G401.6 (cell line): ENCODE measurements around the gene PXT1.
"Not testable (repeated sequence)": the region's sequence is repeated elsewhere in the genome, so short reads cannot be mapped to it uniquely, and the experiment has no call there.

Source experiments
- FAIRE-seq: peaks from 2 replicates; lab custom pipeline; 2012; peaks lifted over from hg19 to GRCh38; lab: Jason Lieb, UNC

Gene PXT1

GRCh38 chr6:36442671-36443470 is at the start of gene PXT1, which contains the start of gene KCTD20:
TSS of gene PXT1 (minus strand) at chr6:36442854. CDS start at chr6:36426082, 16,772 bp downstream.
TSS of gene KCTD20 (plus strand) at chr6:36443000. CDS start at chr6:36470098, 27,098 bp downstream.
- no peak for FAIRE-seq

GRCh38 chr6:36492092-36492491 is 49.4 kb upstream of the PXT1 start:
- FAIRE-seq = no peak

- no peak for FAIRE-seq
Measured at GRCh38 chr6:36491378-36491965, 48.8 kb upstream of the PXT1 start.

GRCh38 chr6:36489426-36489825 is 46.8 kb upstream of the PXT1 start:
- no peak for FAIRE-seq

GRCh38 chr6:36488221-36488620 is 45.6 kb upstream of the PXT1 start:
- no peak for FAIRE-seq

GRCh38 chr6:36487698-36488097 is 45.0 kb upstream of the PXT1 start:
- no peak for FAIRE-seq

- FAIRE-seq = no peak
Measured at GRCh38 chr6:36484736-36485135, 42.1 kb upstream of the PXT1 start.

GRCh38 chr6:36483326-36483725 is 40.7 kb upstream of the PXT1 start:
- not testable (repeated sequence) for FAIRE-seq

- no peak for FAIRE-seq
Measured at GRCh38 chr6:36479256-36479655, 36.6 kb upstream of the PXT1 start.

GRCh38 chr6:36478051-36478526 is 35.4 kb upstream of the PXT1 start:
- no peak for FAIRE-seq

- FAIRE-seq = no peak
Measured at GRCh38 chr6:36469946-36470345, 27.3 kb upstream of the PXT1 start.

GRCh38 chr6:36469148-36469661 is 26.6 kb upstream of the PXT1 start:
- no peak for FAIRE-seq

GRCh38 chr6:36467625-36468024 is 25.0 kb upstream of the PXT1 start:
- no peak for FAIRE-seq

- FAIRE-seq = no peak
Measured at GRCh38 chr6:36464233-36464632, 21.6 kb upstream of the PXT1 start.

- FAIRE-seq = peak; percentile 3
Measured at GRCh38 chr6:36463676-36464075, 21.0 kb upstream of the PXT1 start.

GRCh38 chr6:36461646-36462045 is 19.0 kb upstream of the PXT1 start:
- no peak for FAIRE-seq

GRCh38 chr6:36460916-36461315 is 18.3 kb upstream of the PXT1 start:
- peak; percentile 17 for FAIRE-seq

GRCh38 chr6:36459501-36459900 is 16.8 kb upstream of the PXT1 start:
- no peak for FAIRE-seq

- FAIRE-seq = no peak
Measured at GRCh38 chr6:36455486-36456027, 12.9 kb upstream of the PXT1 start.

GRCh38 chr6:36452897-36453296 is 10.2 kb upstream of the PXT1 start:
- FAIRE-seq = not testable (repeated sequence)

GRCh38 chr6:36449173-36449572 is 6.5 kb upstream of the PXT1 start:
- not testable (repeated sequence) for FAIRE-seq

GRCh38 chr6:36445621-36446020 is 3.0 kb upstream of the PXT1 start:
- no peak for FAIRE-seq

- FAIRE-seq = no peak
Measured at GRCh38 chr6:36444470-36444869, 1.8 kb upstream of the PXT1 start.
